HL-60 (cell line): Measurements from ENCODE around the gene ZFAND5.

ENCODE experiments used
- GABPA ChIP-seq: IDR thresholded peaks from 2 replicates; pipeline ENCODE4 v1.6.1; 2012; ENCODE audit warnings: low read depth
- POLR2AphosphoS5 ChIP-seq: IDR thresholded peaks from 2 replicates; pipeline ENCODE4 v1.6.1; 2012; ENCODE audit warnings: low read depth
- TF ChIP-seq, protein P1 (sequence below): IDR thresholded peaks from one replicate; pipeline ENCODE4 v1.5.1; 2011; ENCODE audit warnings: low read length, control low read depth, inconsistent platforms; ENCODE audit not compliant: insufficient read depth
- TF ChIP-seq, protein P2 (sequence below): IDR thresholded peaks from 2 replicates; pipeline ENCODE4 v1.6.1; 2012; ENCODE audit warnings: low read depth; ENCODE audit not compliant: insufficient replicate concordance

- TF ChIP-seq, protein P1, sequence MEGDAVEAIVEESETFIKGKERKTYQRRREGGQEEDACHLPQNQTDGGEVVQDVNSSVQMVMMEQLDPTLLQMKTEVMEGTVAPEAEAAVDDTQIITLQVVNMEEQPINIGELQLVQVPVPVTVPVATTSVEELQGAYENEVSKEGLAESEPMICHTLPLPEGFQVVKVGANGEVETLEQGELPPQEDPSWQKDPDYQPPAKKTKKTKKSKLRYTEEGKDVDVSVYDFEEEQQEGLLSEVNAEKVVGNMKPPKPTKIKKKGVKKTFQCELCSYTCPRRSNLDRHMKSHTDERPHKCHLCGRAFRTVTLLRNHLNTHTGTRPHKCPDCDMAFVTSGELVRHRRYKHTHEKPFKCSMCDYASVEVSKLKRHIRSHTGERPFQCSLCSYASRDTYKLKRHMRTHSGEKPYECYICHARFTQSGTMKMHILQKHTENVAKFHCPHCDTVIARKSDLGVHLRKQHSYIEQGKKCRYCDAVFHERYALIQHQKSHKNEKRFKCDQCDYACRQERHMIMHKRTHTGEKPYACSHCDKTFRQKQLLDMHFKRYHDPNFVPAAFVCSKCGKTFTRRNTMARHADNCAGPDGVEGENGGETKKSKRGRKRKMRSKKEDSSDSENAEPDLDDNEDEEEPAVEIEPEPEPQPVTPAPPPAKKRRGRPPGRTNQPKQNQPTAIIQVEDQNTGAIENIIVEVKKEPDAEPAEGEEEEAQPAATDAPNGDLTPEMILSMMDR: no peak
- TF ChIP-seq POLR2AphosphoS5 (no peak), GABPA (no peak)
- TF ChIP-seq, protein P2, sequence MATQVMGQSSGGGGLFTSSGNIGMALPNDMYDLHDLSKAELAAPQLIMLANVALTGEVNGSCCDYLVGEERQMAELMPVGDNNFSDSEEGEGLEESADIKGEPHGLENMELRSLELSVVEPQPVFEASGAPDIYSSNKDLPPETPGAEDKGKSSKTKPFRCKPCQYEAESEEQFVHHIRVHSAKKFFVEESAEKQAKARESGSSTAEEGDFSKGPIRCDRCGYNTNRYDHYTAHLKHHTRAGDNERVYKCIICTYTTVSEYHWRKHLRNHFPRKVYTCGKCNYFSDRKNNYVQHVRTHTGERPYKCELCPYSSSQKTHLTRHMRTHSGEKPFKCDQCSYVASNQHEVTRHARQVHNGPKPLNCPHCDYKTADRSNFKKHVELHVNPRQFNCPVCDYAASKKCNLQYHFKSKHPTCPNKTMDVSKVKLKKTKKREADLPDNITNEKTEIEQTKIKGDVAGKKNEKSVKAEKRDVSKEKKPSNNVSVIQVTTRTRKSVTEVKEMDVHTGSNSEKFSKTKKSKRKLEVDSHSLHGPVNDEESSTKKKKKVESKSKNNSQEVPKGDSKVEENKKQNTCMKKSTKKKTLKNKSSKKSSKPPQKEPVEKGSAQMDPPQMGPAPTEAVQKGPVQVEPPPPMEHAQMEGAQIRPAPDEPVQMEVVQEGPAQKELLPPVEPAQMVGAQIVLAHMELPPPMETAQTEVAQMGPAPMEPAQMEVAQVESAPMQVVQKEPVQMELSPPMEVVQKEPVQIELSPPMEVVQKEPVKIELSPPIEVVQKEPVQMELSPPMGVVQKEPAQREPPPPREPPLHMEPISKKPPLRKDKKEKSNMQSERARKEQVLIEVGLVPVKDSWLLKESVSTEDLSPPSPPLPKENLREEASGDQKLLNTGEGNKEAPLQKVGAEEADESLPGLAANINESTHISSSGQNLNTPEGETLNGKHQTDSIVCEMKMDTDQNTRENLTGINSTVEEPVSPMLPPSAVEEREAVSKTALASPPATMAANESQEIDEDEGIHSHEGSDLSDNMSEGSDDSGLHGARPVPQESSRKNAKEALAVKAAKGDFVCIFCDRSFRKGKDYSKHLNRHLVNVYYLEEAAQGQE: no peak
Measured at GRCh38 chr9:72401396-72401795, 36.4 kb upstream of the ZFAND5 start.
